Chondrocyte (in vitro differentiated cells): ENCODE data around the gene IRF1. TPM values are rescaled to one million over a fixed set of nuclear protein-coding genes. Genes with fewer than 3 reads are reported as not detected.

Experiments used
- DNase-seq: peaks from one replicate; pipeline ENCODE4 v3.0.0; 2021; ENCODE audit warnings: mixed read lengths, low spot score
- H3K27ac Mint-ChIP-seq: one replicate; pipeline ENCODE4 v1.8.0; 2021; ENCODE audit warnings: mild to moderate bottlenecking, moderate library complexity, mixed read lengths; ENCODE audit not compliant: unreplicated experiment
- H3K27me3 Mint-ChIP-seq: 2 replicates; pipeline ENCODE4 v1.8.0; 2021; ENCODE audit warnings: low read depth, mixed read lengths
- H3K36me3 Mint-ChIP-seq: 2 replicates; pipeline ENCODE4 v1.8.0; 2021; ENCODE audit warnings: low read depth, mixed read lengths
- H3K4me1 Mint-ChIP-seq: 2 replicates; pipeline ENCODE4 v1.8.0; 2021; ENCODE audit warnings: low read depth, mild to moderate bottlenecking, mixed read lengths
- H3K4me3 Mint-ChIP-seq: one replicate; pipeline ENCODE4 v1.8.0; 2021; ENCODE audit warnings: mild to moderate bottlenecking, moderate library complexity, mixed read lengths; ENCODE audit not compliant: unreplicated experiment
- H3K9me3 Mint-ChIP-seq: 2 replicates; pipeline ENCODE4 v1.8.0; 2021; ENCODE audit warnings: low read depth, mixed read lengths
- total RNA-seq: library from RNA; stranded (reverse); gene quantifications from 3 replicates; pipeline ENCODE4 v1.2.1, GENCODE V29; 2021
- TF ChIP-seq, protein P1 (sequence below): fragments of 200-600 bp; sonication (generic); IDR thresholded peaks from 2 replicates; pipeline ENCODE4 v1.5.0; 2021; ENCODE audit warnings: antibody characterized with exemption, mild to moderate bottlenecking, moderate library complexity

IRF1 gene
- total RNA-seq, 1 donor from 2014 or later, result 16.3 TPM

DNA sequence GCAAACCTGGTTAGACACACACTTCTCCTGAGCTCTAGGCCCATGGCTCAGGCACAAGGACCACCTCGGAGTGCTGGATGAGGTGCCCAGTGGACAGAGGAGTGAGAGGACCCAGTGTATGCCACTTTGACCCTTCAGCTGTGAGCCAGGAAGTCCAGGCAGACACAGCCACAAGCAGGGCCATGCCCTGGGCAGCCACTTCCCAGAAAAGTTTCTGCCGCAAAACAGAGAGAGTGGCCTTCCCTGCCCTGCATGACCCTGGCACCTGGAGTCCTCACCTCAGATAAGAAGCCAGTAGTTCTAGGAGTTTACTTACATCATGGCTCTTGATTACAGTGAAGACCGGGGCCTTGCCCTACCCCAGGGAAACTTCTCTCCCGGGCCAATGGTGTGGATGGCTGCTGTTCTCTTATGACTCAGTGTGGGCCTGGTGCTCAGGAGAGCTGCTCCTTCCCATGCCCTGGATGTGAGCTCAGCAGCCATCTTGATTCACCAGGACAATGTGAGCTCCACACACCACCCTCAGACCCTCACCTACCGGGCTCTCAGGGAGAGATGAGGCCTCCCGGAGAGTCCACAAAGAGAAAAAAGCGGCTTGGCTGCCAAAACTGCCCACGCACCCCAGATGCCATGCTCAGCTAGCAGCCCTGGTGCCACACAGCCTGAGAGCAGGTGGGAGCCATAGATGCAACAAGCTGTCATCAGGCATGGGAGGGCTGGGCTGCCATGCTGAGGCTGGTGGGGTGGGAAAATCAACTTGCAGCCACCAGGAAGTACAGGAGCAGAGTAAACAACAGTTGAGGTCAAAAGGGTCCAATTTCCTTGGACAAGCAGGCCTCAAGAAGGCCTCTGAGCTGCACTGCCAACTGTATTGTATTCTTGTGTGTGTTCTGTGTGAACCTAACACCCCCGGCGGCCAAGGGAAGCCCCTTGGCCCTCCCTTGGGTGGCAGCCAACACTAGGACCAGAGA lies 11.7 kb upstream of the IRF1 start:
- no peak for DNase-seq
- no peak overlapping the region for H3K4me3 Mint-ChIP-seq
- TF ChIP-seq, protein P1, sequence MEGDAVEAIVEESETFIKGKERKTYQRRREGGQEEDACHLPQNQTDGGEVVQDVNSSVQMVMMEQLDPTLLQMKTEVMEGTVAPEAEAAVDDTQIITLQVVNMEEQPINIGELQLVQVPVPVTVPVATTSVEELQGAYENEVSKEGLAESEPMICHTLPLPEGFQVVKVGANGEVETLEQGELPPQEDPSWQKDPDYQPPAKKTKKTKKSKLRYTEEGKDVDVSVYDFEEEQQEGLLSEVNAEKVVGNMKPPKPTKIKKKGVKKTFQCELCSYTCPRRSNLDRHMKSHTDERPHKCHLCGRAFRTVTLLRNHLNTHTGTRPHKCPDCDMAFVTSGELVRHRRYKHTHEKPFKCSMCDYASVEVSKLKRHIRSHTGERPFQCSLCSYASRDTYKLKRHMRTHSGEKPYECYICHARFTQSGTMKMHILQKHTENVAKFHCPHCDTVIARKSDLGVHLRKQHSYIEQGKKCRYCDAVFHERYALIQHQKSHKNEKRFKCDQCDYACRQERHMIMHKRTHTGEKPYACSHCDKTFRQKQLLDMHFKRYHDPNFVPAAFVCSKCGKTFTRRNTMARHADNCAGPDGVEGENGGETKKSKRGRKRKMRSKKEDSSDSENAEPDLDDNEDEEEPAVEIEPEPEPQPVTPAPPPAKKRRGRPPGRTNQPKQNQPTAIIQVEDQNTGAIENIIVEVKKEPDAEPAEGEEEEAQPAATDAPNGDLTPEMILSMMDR, result no peak

DNA sequence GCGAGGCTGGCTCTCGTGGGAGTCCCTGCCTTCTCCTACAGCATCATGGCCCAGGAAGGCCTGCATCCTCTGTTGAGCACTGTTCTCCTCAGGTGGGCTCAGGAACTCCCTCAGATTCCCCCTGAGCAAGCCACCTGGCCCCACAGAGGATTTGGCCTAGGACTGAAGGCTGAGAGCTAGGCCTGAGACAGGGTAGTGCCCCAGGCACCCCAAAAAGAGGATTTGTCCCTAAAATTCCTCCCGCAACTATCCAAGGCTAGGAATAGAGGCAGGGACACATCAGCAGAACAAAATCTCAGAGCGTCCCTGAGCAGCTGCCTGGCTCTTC lies 11.0 kb upstream of the IRF1 start:
- no peak for DNase-seq
- Mint-ChIP-seq H3K4me3 (no peak overlapping the region), H3K27me3 (no peaks in the 10 kb centered on the region), H3K36me3 (no peaks in the 10 kb centered on the region), H3K4me1 (peaks cover 44% of the 10 kb centered on the region), H3K27ac (no peak overlapping the region), H3K9me3 (no peaks in the 10 kb centered on the region)
- TF ChIP-seq, protein P1, result no peak

More for the DNA sequence above, 11.7 kb upstream of the IRF1 start:
- Mint-ChIP-seq H3K27ac (peak overlapping the region; percentile 49), H3K27me3 (no peaks in the 10 kb centered on the region), H3K9me3 (no peaks in the 10 kb centered on the region), H3K4me1 (peaks cover 41% of the 10 kb centered on the region), H3K36me3 (no peaks in the 10 kb centered on the region)

DNA sequence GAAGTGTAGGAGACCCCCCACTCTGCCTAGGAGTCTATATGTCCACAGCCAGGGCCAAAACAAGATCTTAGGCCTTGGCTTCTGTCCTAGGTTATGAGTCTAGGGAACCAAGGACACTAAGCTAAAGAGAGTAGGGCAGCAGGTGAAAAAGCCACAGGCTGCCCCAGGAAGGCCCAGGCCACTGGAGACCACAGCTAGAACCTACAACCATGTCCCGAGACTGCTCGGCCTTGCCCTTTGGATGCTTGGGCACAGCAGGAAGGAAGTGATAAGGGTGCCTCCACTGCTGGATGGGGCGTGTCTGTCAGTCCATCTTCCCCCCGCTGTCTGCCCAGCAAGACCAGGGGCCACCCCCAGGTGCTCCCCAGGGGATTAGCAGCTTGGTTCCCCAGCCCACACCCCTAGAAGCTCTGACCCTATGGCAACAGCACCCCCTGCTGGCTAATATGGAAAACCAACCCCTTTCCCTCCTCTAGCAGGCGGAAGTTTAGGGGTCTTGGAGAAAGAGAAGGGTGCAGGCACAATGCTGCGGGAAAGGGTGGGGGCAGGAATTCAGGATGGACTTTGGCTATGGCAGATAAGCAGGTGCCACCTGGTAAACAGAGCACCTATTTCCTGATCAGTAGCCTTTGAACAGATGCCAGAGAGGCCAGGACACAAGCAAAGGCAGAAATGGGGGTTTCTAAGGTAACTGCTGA lies 10.5 kb upstream of the IRF1 start:
- peaks cover 44% of the 10 kb centered on the region for H3K4me1 Mint-ChIP-seq
- H3K36me3 Mint-ChIP-seq, result no peaks in the 10 kb centered on the region
- no peaks in the 10 kb centered on the region for H3K9me3 Mint-ChIP-seq
- no peak for DNase-seq
- TF ChIP-seq, protein P1, result peak; percentile 95
- no peak overlapping the region for H3K27ac Mint-ChIP-seq
- no peak overlapping the region for H3K4me3 Mint-ChIP-seq
- H3K27me3 Mint-ChIP-seq, result no peaks in the 10 kb centered on the region

DNA sequence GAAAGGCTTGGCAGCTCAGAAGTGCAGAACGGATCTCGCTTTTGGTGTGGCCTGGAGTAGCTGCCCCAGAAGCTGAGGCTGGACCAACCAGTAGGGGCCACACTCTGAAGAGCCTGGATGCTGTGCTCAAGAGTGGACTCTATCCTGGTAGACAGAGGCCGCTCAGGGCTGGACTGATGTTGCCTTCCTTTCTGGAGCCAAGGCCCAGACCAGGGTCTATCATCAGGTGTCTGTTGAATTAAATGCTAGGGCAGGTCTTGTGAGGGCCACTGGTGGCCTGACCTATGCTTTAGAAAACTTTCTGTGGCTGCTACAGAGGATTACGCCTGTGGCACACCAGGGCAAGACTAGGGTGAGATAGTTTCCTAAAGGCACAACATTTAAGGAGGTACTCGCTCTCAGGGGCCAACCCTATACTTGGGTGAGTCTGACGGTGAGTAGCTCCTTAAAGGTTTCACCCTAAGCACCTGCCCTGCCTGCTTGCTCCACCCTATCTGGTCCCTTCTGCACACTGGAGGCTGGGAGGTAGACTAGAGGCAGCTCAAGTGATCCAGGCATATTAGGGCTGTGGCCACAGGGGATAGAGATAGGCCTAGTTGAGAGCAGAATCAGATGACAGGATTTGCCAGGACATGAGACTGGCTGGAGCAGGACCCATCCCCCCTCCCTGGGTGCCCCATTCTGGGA lies 9.8 kb upstream of the IRF1 start:
- no peaks in the 10 kb centered on the region for H3K36me3 Mint-ChIP-seq
- H3K27me3 Mint-ChIP-seq, result no peaks in the 10 kb centered on the region
- no peak overlapping the region for H3K4me3 Mint-ChIP-seq
- H3K27ac Mint-ChIP-seq, result no peak overlapping the region
- DNase-seq, result no peak
- no peaks in the 10 kb centered on the region for H3K9me3 Mint-ChIP-seq
- TF ChIP-seq, protein P1, result no peak
- peaks cover 40% of the 10 kb centered on the region for H3K4me1 Mint-ChIP-seq
